ENCODE measurements around the gene HVCN1.

HVCN1 gene

DNA sequence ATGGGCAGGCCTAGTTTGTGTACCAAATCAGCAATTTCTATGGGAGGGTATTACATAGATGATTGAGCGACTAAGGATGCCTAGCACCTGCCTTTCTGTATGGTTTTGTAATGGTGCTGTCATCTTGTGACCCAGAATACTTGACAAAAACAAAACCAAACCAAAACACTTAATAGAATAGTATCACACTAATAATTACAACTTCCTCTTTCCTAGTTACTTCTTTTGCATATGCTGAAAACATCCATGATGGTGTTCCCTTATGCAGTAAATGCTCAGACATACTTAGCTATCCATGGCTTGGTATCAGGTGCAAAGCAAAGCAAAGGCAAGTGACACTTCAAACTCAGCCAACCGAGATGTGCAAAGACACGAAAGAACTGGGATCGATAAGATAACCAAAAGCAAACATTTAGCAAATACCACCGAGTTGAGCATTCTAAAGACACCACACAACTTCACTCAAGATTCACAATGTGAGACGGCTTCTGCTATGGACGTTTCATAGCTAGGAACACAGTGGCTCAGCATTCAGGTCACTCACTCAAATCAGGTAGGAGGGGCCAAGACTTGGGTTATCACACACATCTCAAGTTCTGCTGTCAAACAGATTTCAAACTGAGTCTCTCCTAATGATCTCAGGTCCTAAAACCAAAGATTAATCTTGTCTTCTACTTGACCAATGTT is 29.4 kb upstream of the HVCN1 start:
- H3K4me3 ChIP-seq (ENCODE audit: control insufficient read depth, low read depth, low read length): no peak overlapping the region
- no peak for DNase-seq (ENCODE audit: low read depth)
- TF ChIP-seq CTCF (conservative IDR thresholded peaks at IDR 0.05; ENCODE audit: control insufficient read depth, insufficient read depth, low read depth, low read length): no peak

- no peak overlapping the region for H3K4me3 ChIP-seq (ENCODE audit: control insufficient read depth, low read depth, low read length)
- DNase-seq (ENCODE audit: low read depth): no peak
- TF ChIP-seq CTCF (conservative IDR thresholded peaks at IDR 0.05; ENCODE audit: control insufficient read depth, insufficient read depth, low read depth, low read length): no peak
Observed at GRCh38 chr12:110717037-110717436, 28.1 kb upstream of the HVCN1 start.

- no peak for TF ChIP-seq CTCF (conservative IDR thresholded peaks at IDR 0.05; ENCODE audit: control insufficient read depth, insufficient read depth, low read depth, low read length)
- DNase-seq (ENCODE audit: low read depth): no peak
- H3K4me3 ChIP-seq (ENCODE audit: control insufficient read depth, low read depth, low read length): no peak overlapping the region
Observed at GRCh38 chr12:110708917-110709316, 20.0 kb upstream of the HVCN1 start.

- no peak for TF ChIP-seq CTCF (conservative IDR thresholded peaks at IDR 0.05; ENCODE audit: control insufficient read depth, insufficient read depth, low read depth, low read length)
- H3K4me3 ChIP-seq (ENCODE audit: control insufficient read depth, low read depth, low read length): no peak overlapping the region
- DNase-seq (ENCODE audit: low read depth): no peak
Observed at GRCh38 chr12:110705309-110705708, 16.4 kb upstream of the HVCN1 start.

GRCh38 chr12:110704750-110705149 is 15.8 kb upstream of the HVCN1 start:
- no peak for DNase-seq (ENCODE audit: low read depth)
- no peak overlapping the region for H3K4me3 ChIP-seq (ENCODE audit: control insufficient read depth, low read depth, low read length)
- no peak for TF ChIP-seq CTCF (conservative IDR thresholded peaks at IDR 0.05; ENCODE audit: control insufficient read depth, insufficient read depth, low read depth, low read length)

- no peak overlapping the region for H3K4me3 ChIP-seq (ENCODE audit: control insufficient read depth, low read depth, low read length)
- TF ChIP-seq CTCF (conservative IDR thresholded peaks at IDR 0.05; ENCODE audit: control insufficient read depth, insufficient read depth, low read depth, low read length): no peak
- DNase-seq (ENCODE audit: low read depth): no peak
Observed at GRCh38 chr12:110704231-110704630, 15.3 kb upstream of the HVCN1 start.

GRCh38 chr12:110702081-110702480 is 13.2 kb upstream of the HVCN1 start:
- DNase-seq (ENCODE audit: low read depth): no peak
- no peak overlapping the region for H3K4me3 ChIP-seq (ENCODE audit: control insufficient read depth, low read depth, low read length)
- TF ChIP-seq CTCF (conservative IDR thresholded peaks at IDR 0.05; ENCODE audit: control insufficient read depth, insufficient read depth, low read depth, low read length): no peak
